ENCODE results near the gene TFDP1.

- TF ChIP-seq CTCF (IDR thresholded peaks at IDR 0.05; ENCODE audit: insufficient read depth, low read length, poor library complexity, severe bottlenecking) (no peak), EZH2phosphoT487 (conservative IDR thresholded peaks at IDR 0.05; ENCODE audit: low read length) (no peak)
Observed at GRCh38 chr13:113598481-113598880, 13.9 kb downstream of the TFDP1 start.
